Ascending aorta (tissue), 2 donors: ENCODE measurements around the gene NHLRC2. TPM values are rescaled to one million over a fixed set of nuclear protein-coding genes. Genes with fewer than 3 reads are reported as not detected.

ENCODE experiments used
- DNase-seq, 2 donors: peaks; one replicate each; pipeline ENCODE4 v3.0.0-alpha.2; 2019; ENCODE audit warnings: low spot score in 2 of 2
- H3K27ac ChIP-seq, 2 donors: fragments of 200-600 bp; sonication (generic); one replicate each; pipeline ENCODE4 v1.5.1; 2016 to 2017; ENCODE audit warnings: mild to moderate bottlenecking in 1 of 2
- H3K27me3 ChIP-seq: fragments of 200-600 bp; sonication (generic); one replicate; pipeline ENCODE4 v1.5.1; 2017
- H3K36me3 ChIP-seq, 2 donors: fragments of 200-600 bp; sonication (generic); one replicate each; pipeline ENCODE4 v1.5.1; 2016
- H3K4me1 ChIP-seq, 2 donors: fragments of 200-600 bp; sonication (generic); one replicate each; pipeline ENCODE4 v1.5.1; 2016 to 2017; ENCODE audit warnings: mild to moderate bottlenecking in 1 of 2
- H3K4me3 ChIP-seq, 2 donors: fragments of 200-600 bp; sonication (generic); one replicate each; pipeline ENCODE4 v1.5.1; 2016 to 2017; ENCODE audit warnings: mild to moderate bottlenecking in 1 of 2
- H3K9me3 ChIP-seq, 2 donors: fragments of 200-600 bp; sonication (generic); one replicate each; pipeline ENCODE4 v1.5.1; 2016
- intact Hi-C: fragments of 100-400 bp; cut with DNase I; formaldehyde crosslinking; loops from one replicate; pipeline ENCODE4 v1.15.1; 2023
- total RNA-seq: library from RNA; depleted of rRNA; stranded (reverse); fragments of >200 nt; gene quantifications from one replicate; pipeline ENCODE4 v1.1.0, GENCODE V29; 2016
- TF ChIP-seq, protein P1 (sequence below), 3 experiments: fragments of 200-600 bp in 2 of 3; fragments of 450-650 bp in 1 of 3; sonication (generic) in 2 of 3; IDR thresholded peaks; one replicate each; pipeline ENCODE4 v1.5.1; 2016 to 2019; ENCODE audit warnings: antibody characterized with exemption in 3 of 3, mild to moderate bottlenecking in 1 of 3, moderate library complexity in 1 of 3

The NHLRC2 gene
- total RNA-seq, 1 donor from 2014 or later: 7.1 TPM

- no peak overlapping the region for H3K4me3 ChIP-seq
- no peak overlapping the region for H3K27ac ChIP-seq
- peaks cover 9 to 33% of the 10 kb centered on the region in 2 donors for H3K36me3 ChIP-seq
- intact Hi-C loops: no loop called here
- H3K9me3 ChIP-seq: no peaks in the 10 kb centered on the region
- no peaks in the 10 kb centered on the region for H3K27me3 ChIP-seq
- DNase-seq: no peak
- TF ChIP-seq, protein P1, sequence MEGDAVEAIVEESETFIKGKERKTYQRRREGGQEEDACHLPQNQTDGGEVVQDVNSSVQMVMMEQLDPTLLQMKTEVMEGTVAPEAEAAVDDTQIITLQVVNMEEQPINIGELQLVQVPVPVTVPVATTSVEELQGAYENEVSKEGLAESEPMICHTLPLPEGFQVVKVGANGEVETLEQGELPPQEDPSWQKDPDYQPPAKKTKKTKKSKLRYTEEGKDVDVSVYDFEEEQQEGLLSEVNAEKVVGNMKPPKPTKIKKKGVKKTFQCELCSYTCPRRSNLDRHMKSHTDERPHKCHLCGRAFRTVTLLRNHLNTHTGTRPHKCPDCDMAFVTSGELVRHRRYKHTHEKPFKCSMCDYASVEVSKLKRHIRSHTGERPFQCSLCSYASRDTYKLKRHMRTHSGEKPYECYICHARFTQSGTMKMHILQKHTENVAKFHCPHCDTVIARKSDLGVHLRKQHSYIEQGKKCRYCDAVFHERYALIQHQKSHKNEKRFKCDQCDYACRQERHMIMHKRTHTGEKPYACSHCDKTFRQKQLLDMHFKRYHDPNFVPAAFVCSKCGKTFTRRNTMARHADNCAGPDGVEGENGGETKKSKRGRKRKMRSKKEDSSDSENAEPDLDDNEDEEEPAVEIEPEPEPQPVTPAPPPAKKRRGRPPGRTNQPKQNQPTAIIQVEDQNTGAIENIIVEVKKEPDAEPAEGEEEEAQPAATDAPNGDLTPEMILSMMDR (IDR thresholded peaks at IDR 0.05): no peak
- no peaks in the 10 kb centered on the region for H3K4me1 ChIP-seq
These were observed 56.7 kb downstream of the NHLRC2 start for GRCh38 chr10:113911113-113911512.

- DNase-seq: no peak
- H3K4me3 ChIP-seq: no peak overlapping the region
- intact Hi-C loops: no loop called here
- H3K27me3 ChIP-seq: no peaks in the 10 kb centered on the region
- H3K9me3 ChIP-seq: no peaks in the 10 kb centered on the region
- H3K27ac ChIP-seq: no peak overlapping the region
- TF ChIP-seq, protein P1 (IDR thresholded peaks at IDR 0.05): no peak
- no peaks in the 10 kb centered on the region for H3K4me1 ChIP-seq
- peaks cover 9 to 33% of the 10 kb centered on the region in 2 donors for H3K36me3 ChIP-seq
These were observed 57.4 kb downstream of the NHLRC2 start for GRCh38 chr10:113911839-113912238.

DNA sequence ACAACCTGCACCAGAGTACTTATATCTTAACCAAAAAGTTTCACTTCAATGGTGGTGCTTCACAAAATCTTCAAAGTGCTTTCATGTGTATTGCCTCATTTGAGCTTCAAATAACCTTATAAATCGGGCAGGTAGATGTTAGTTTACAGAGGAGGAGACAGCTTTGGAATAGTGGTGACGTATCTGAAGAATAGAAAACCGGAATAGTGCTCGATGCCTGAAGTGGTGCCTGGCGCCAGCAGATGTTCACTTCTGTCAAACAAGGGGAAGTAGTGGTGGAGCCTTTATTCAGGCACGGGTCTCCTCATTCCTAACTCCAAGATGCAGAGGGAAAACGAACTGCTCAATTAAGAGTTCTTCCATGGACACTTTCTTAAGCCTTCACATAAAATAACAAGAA, 58.1 kb downstream of the NHLRC2 start:
- Histone ChIP-seq H3K4me3 (no peak overlapping the region), H3K27me3 (no peaks in the 10 kb centered on the region), H3K4me1 (no peaks in the 10 kb centered on the region), H3K27ac (no peak overlapping the region), H3K9me3 (no peaks in the 10 kb centered on the region), H3K36me3 (peaks cover 9 to 27% of the 10 kb centered on the region in 2 donors)
- intact Hi-C loops: no loop called here
- DNase-seq: no peak
- TF ChIP-seq, protein P1 (IDR thresholded peaks at IDR 0.05): no peak

- DNase-seq: no peak
- no peak overlapping the region for H3K4me3 ChIP-seq
- no peaks in the 10 kb centered on the region for H3K9me3 ChIP-seq
- no peak overlapping the region for H3K27ac ChIP-seq
- TF ChIP-seq, protein P1 (IDR thresholded peaks at IDR 0.05): no peak
- no peaks in the 10 kb centered on the region for H3K27me3 ChIP-seq
- H3K36me3 ChIP-seq: peaks cover 4 to 13% of the 10 kb centered on the region in 2 donors
- no peaks in the 10 kb centered on the region for H3K4me1 ChIP-seq
- intact Hi-C loops: no loop called here
These were observed 60.5 kb downstream of the NHLRC2 start for GRCh38 chr10:113914956-113915355.

DNA sequence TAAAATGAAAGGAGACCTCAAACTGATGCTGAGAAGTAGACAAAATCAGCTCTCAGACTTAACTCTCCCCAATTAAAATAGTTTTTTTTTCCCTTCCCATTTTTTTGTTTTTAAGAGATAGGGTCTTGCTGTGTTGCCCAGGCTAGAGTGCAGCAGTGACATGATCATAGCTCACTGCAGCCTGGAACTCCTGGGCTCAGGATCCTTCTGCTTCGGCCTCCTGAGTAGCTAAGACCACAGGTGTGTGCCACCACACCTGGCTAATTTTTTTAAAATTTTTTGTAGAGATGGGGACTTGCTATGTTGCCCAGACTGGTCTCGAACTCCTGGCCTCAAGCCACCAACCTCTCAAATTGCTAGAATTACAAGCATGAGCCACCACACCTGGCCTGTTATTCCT, 61.1 kb downstream of the NHLRC2 start:
- Histone ChIP-seq H3K27ac (no peak overlapping the region), H3K4me3 (no peak overlapping the region), H3K4me1 (no peaks in the 10 kb centered on the region), H3K9me3 (no peaks in the 10 kb centered on the region), H3K36me3 (peaks cover 4 to 13% of the 10 kb centered on the region in 2 donors), H3K27me3 (no peaks in the 10 kb centered on the region)
- TF ChIP-seq, protein P1 (IDR thresholded peaks at IDR 0.05): no peak
- DNase-seq: no peak
- intact Hi-C loops: no loop called here

- H3K9me3 ChIP-seq: no peaks in the 10 kb centered on the region
- intact Hi-C loops: no loop called here
- H3K27me3 ChIP-seq: no peaks in the 10 kb centered on the region
- no peak for DNase-seq
- H3K4me1 ChIP-seq: no peaks in the 10 kb centered on the region
- no peak overlapping the region for H3K27ac ChIP-seq
- H3K36me3 ChIP-seq: peaks cover 4 to 13% of the 10 kb centered on the region in 2 donors
- H3K4me3 ChIP-seq: no peak overlapping the region
- TF ChIP-seq, protein P1 (IDR thresholded peaks at IDR 0.05): no peak
These were observed 61.6 kb downstream of the NHLRC2 start for GRCh38 chr10:113916053-113916452.
